Measurements from ENCODE around the gene EEPD1. TPM values are rescaled to one million over a fixed set of nuclear protein-coding genes. Genes with fewer than 3 reads are reported as not detected.

The EEPD1 gene
- total and polyA plus RNA-seq, 12 donors = 6.0 to 29.0 (median 9.4) TPM

- intact Hi-C loops (cut with DNase I) = no loop called here
- H3K27me3 ChIP-seq = no peaks in the 10 kb centered on the region
- no peak overlapping the region for H3K4me3 ChIP-seq
- DNase-seq = no peak
- 75 to 87% (median 81%) methylated on average over 7 to 8 of the region's 8 CpGs for WGBS, 4 donors
- peaks cover 9 to 16% of the 10 kb centered on the region in 2 donors for H3K4me1 ChIP-seq (replicated peaks in 1 of 2)
- no peak overlapping the region for H3K27ac ChIP-seq
- H3K9me3 ChIP-seq (replicated peaks in 1 of 3) = no peaks in the 10 kb centered on the region
- TF ChIP-seq CTCF (IDR thresholded peaks at IDR 0.05) (no peak), POLR2A (IDR thresholded peaks at IDR 0.05) (no peak)
- H3K36me3 ChIP-seq (replicated peaks in 1 of 2) = no peaks in the 10 kb centered on the region
Observed at GRCh38 chr7:36149694-36150452, 3.2 kb upstream of the EEPD1 start.

GRCh38 chr7:36151921-36152755, 916 bp upstream of the EEPD1 start:
- no peaks in the 10 kb centered on the region for H3K36me3 ChIP-seq (replicated peaks in 1 of 2)
- no peaks in the 10 kb centered on the region for H3K9me3 ChIP-seq (replicated peaks in 1 of 3)
- H3K4me3 ChIP-seq = peak overlapping the region in 1 of 4 donors; percentile 35
- TF ChIP-seq CTCF (IDR thresholded peaks at IDR 0.05) = no peak
- TF ChIP-seq POLR2A (IDR thresholded peaks at IDR 0.05) = peak in 1 of 2 donors; percentile 4
- intact Hi-C loops (cut with DNase I) = no loop called here
- H3K4me1 ChIP-seq (replicated peaks in 1 of 2) = peaks cover 14 to 35% of the 10 kb centered on the region in 2 donors
- peak in 2 of 7 donors; percentile 15 to 23 for DNase-seq
- WGBS, 4 donors = 25 to 70% (median 41%) methylated on average over 21 to 30 of the region's 30 CpGs
- peak overlapping the region in 3 of 5 donors; percentile 48 to 76 (median 66) for H3K27ac ChIP-seq
- H3K27me3 ChIP-seq = no peaks in the 10 kb centered on the region

GRCh38 chr7:36153571-36154097, 580 bp downstream of the EEPD1 start:
- H3K4me1 ChIP-seq (replicated peaks in 1 of 2) = peaks cover 19 to 43% of the 10 kb centered on the region in 2 donors
- no peak for TF ChIP-seq POLR2A (IDR thresholded peaks at IDR 0.05)
- TF ChIP-seq CTCF (IDR thresholded peaks at IDR 0.05) = no peak
- WGBS, 4 donors = 4 to 11% (median 7%) methylated on average over 8 to 32 of the region's 32 CpGs

More at GRCh38 chr7:36153571-36154097, 580 bp downstream of the EEPD1 start:
- Histone ChIP-seq H3K27me3 (no peaks in the 10 kb centered on the region), H3K9me3 (replicated peaks in 1 of 3) (no peaks in the 10 kb centered on the region), H3K4me3 (peak overlapping the region; percentile 41 to 76 (median 48)), H3K27ac (peak overlapping the region in 4 of 5 donors; percentile 66 to 83 (median 72)), H3K36me3 (replicated peaks in 1 of 2) (no peaks in the 10 kb centered on the region)
- DNase-seq = peak in 6 of 7 donors; percentile 21 to 65 (median 44)
- intact Hi-C loops (cut with DNase I) = no loop called here
